Right atrium auricular region (tissue), 2 donors: ENCODE results near the gene CAMK4. TPM values are rescaled to one million over a fixed set of nuclear protein-coding genes. Genes with fewer than 3 reads are reported as not detected.

Experiments
- DNase-seq: peaks from one replicate; pipeline ENCODE4 v3.0.0-alpha.2; 2019; ENCODE audit warnings: low spot score
- H3K27ac ChIP-seq, 2 donors: fragments of 200-600 bp; sonication (generic); 1 replicate in 1 of 2; 2 replicates in 1 of 2; pipeline ENCODE4 v1.5.1; 2016 to 2019
- H3K27me3 ChIP-seq, 2 donors: fragments of 200-600 bp; sonication (generic); one replicate each; pipeline versions ENCODE4 v1.5.1 to v1.6.0; 2017 to 2019
- H3K36me3 ChIP-seq: fragments of 200-600 bp; sonication (generic); one replicate; pipeline ENCODE4 v1.5.1; 2016
- H3K4me1 ChIP-seq, 2 donors: fragments of 200-600 bp; sonication (generic); one replicate each; pipeline versions ENCODE4 v1.5.1 to v1.6.0; 2017 to 2019
- H3K4me3 ChIP-seq, 2 donors: fragments of 200-600 bp; sonication (generic); 1 replicate in 1 of 2; 2 replicates in 1 of 2; pipeline ENCODE4 v1.5.1; 2017 to 2019; ENCODE audit warnings: mild to moderate bottlenecking in 1 of 2, moderate library complexity in 1 of 2
- H3K9me3 ChIP-seq, 2 donors: fragments of 200-600 bp; sonication (generic); one replicate each; pipeline ENCODE4 v1.5.1; 2019
- total RNA-seq, 2 donors: library from RNA; depleted of rRNA; stranded (reverse); fragments of >200 nt; gene quantifications; one replicate each; pipeline ENCODE4 v1.1.0, GENCODE V29; 2016
- TF ChIP-seq, protein P1 (sequence below), 2 donors: fragments of 200-600 bp; sonication (generic); IDR thresholded peaks; one replicate each; pipeline ENCODE4 v1.5.1; 2019; ENCODE audit warnings: antibody characterized with exemption in 2 of 2

Gene CAMK4
- total RNA-seq, 2 donors from 2014 or later = 0.11 to 0.67 TPM

DNA sequence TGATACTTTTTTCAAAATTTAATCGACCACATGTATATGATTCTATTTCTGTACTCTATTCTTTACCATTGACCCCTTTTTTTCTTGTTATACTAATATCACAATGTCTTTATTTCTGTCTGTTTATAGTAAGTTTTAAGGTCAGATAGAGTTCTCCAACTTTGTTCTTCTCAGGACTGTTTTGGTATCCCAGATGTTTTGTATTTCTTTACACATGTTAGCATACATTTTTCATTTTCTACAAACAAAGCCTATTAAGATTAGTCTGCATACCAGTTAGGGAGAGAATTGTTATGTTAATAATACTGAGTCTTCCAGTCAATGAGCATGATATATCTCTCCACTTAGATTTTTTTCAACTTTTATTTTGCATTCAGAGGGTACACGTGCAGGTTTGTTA is 8.2 kb upstream of the CAMK4 start:
- no peaks in the 10 kb centered on the region for H3K4me1 ChIP-seq
- H3K36me3 ChIP-seq = no peaks in the 10 kb centered on the region
- TF ChIP-seq, protein P1, sequence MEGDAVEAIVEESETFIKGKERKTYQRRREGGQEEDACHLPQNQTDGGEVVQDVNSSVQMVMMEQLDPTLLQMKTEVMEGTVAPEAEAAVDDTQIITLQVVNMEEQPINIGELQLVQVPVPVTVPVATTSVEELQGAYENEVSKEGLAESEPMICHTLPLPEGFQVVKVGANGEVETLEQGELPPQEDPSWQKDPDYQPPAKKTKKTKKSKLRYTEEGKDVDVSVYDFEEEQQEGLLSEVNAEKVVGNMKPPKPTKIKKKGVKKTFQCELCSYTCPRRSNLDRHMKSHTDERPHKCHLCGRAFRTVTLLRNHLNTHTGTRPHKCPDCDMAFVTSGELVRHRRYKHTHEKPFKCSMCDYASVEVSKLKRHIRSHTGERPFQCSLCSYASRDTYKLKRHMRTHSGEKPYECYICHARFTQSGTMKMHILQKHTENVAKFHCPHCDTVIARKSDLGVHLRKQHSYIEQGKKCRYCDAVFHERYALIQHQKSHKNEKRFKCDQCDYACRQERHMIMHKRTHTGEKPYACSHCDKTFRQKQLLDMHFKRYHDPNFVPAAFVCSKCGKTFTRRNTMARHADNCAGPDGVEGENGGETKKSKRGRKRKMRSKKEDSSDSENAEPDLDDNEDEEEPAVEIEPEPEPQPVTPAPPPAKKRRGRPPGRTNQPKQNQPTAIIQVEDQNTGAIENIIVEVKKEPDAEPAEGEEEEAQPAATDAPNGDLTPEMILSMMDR (IDR thresholded peaks at IDR 0.05) = no peak
- no peaks in the 10 kb centered on the region for H3K9me3 ChIP-seq
- no peak overlapping the region for H3K4me3 ChIP-seq
- no peak for DNase-seq
- no peak overlapping the region for H3K27ac ChIP-seq
- no peaks in the 10 kb centered on the region for H3K27me3 ChIP-seq

DNA sequence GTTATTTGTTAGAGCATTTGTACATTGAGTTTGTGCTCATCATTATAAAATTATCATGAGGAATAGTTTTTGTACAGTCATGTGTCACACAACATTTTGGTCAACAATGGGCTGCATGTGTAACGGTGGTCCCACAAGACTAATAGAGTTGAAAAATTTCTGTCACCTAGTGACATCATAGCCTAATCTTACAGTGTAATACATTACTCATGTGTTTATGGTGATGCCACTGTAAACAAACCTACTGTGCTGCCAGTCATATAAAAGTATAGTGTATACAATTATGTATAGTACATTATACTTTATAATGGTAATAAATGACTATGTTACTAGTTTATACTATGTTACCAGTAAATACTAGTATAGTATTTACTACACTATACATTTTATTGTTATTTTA is 3.0 kb upstream of the CAMK4 start:
- H3K36me3 ChIP-seq = no peaks in the 10 kb centered on the region
- TF ChIP-seq, protein P1 (IDR thresholded peaks at IDR 0.05) = no peak
- H3K27ac ChIP-seq = no peak overlapping the region
- H3K9me3 ChIP-seq = no peaks in the 10 kb centered on the region
- DNase-seq = no peak
- H3K27me3 ChIP-seq = no peaks in the 10 kb centered on the region
- H3K4me3 ChIP-seq = no peak overlapping the region
- peaks cover 0 to 14% of the 10 kb centered on the region in 2 donors for H3K4me1 ChIP-seq

DNA sequence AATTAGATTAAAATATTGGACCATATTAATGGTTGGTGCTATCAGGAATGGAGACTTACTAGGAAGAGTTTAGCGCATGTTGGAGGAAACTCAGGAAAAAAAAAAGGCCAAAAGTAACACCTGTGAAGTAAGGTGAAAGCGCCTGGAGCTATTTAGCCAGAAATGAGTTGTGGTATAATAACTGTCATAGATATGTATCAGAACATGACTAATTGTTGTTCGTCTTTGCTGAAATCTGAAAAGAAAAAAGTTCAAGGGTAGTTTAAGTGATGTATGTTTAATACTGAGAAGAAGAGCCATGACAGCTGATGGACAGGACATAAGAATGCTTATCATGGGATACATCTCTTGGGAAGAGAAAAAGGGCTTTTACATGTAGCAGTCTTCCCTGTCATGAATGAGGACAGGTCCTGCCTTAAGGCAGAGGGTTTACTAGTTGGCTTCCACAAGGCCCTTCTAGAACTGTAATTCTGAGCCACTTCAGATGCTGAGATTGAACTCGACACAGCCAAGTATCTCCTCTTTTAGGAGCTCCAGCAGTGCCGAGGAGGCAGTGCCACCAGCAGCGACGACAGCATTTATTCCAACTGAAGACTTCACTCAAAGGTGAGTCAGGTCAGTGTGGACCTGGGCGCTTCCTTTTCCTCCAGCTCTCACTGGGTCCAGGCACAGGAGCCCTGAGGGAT is 940 bp upstream of the CAMK4 start:
- Histone ChIP-seq H3K4me1 (peaks cover 0 to 14% of the 10 kb centered on the region in 2 donors), H3K4me3 (peak overlapping the region in 1 of 2 donors; percentile 58), H3K36me3 (no peaks in the 10 kb centered on the region), H3K27ac (no peak overlapping the region), H3K9me3 (no peaks in the 10 kb centered on the region), H3K27me3 (no peaks in the 10 kb centered on the region)
- no peak for DNase-seq
- TF ChIP-seq, protein P1 (IDR thresholded peaks at IDR 0.05) = no peak

DNA sequence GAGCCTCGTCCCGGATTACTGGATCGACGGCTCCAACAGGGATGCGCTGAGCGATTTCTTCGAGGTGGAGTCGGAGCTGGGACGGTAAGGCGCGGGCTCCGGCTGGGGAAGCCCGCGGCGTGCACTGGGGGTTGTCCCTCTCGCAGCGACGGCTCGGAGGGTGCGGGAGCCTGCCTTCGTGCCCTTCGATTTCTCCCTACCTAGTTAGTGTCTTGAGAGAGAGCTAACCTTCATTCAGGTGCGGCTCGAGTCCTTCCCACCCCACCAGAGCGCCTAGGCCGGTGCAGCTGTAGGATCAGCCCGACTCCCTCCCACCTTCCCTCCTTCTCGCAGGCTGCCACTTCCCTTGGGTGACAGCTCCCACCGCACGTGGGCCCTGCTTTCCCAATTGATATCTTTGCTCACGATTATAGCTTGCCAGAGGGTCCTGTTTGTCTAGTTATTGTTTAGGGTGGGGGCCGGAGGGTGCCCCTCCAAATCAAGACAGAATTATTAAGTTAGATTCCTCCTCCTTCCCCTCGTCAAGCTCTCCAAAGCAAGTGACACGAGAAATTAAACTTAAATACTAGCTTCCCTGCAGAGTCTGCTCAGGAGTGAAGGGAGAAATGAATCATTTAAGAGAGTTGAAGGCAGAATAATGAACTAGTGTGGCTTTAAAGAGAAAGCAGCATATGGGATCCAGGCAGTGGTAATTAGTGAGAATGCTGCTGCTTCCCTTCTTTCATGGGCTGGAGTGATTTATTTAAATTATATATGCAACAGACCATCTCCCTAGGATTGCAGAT is 569 bp downstream of the CAMK4 start:
- Histone ChIP-seq H3K27ac (no peak overlapping the region), H3K4me3 (peak overlapping the region; percentile 27 to 58), H3K9me3 (no peaks in the 10 kb centered on the region), H3K36me3 (no peaks in the 10 kb centered on the region), H3K27me3 (no peaks in the 10 kb centered on the region), H3K4me1 (peaks cover 0 to 14% of the 10 kb centered on the region in 2 donors)
- TF ChIP-seq, protein P1 (IDR thresholded peaks at IDR 0.05) = no peak
- DNase-seq = no peak

DNA sequence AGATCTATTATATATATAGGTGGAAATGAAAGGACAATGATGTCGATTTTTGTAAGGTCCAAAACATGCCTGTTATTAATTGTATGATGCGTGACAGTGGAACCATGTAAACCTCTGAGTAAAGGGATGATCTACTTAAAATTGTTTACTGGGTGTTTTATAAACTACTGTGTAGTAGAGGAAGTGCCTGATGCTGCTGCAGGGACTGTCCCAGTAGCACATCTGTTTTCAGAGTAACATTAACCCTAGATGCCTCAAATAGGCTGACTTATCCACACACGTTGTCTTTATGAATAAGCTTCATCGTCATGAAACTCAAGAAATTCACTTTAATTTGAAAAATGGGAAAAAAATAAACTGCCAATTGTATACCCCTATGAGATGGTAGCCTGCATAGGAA is 1.7 kb downstream of the CAMK4 start:
- H3K4me3 ChIP-seq = no peak overlapping the region

More for the DNA sequence above, 1.7 kb downstream of the CAMK4 start:
- TF ChIP-seq, protein P1 (IDR thresholded peaks at IDR 0.05) = no peak
- Histone ChIP-seq H3K4me1 (peaks cover 0 to 14% of the 10 kb centered on the region in 2 donors), H3K9me3 (no peaks in the 10 kb centered on the region), H3K27ac (no peak overlapping the region), H3K36me3 (no peaks in the 10 kb centered on the region), H3K27me3 (no peaks in the 10 kb centered on the region)
- DNase-seq = no peak
